HG03159 (cell line): Measurements from ENCODE around the gene PROZ.

Experiments
- ATAC-seq: cut with Tn5 transposase; IDR thresholded peaks from one replicate; pipeline ENCODE4 v1.9.1; 2021; ENCODE audit warnings: mild to moderate bottlenecking, moderate library complexity; ENCODE audit not compliant: unreplicated experiment

PROZ gene

GRCh38 chr13:113203507-113204377 lies 45.3 kb downstream of the PROZ start:
- no peak for ATAC-seq

GRCh38 chr13:113204378-113204734 lies 45.9 kb downstream of the PROZ start:
- no peak for ATAC-seq

GRCh38 chr13:113205428-113205931 lies 47.0 kb downstream of the PROZ start:
- no peak for ATAC-seq

GRCh38 chr13:113207460-113207859 lies 49.0 kb downstream of the PROZ start:
- ATAC-seq = no peak

GRCh38 chr13:113207890-113208420 lies 49.5 kb downstream of the PROZ start:
- ATAC-seq = peak; percentile 0

GRCh38 chr13:113208421-113209335 lies 50.2 kb downstream of the PROZ start, which contains the start of gene PCID2:
Gene PCID2 (minus strand): TSS chr13:113208669. CDS start chr13:113208634, 35 bp downstream.
- peak; percentile 70 for ATAC-seq

GRCh38 chr13:113209336-113209758 lies 50.9 kb downstream of the PROZ start, which contains the start of gene CUL4A:
Gene CUL4A (plus strand): TSS chr13:113209613. CDS start chr13:113209628, 15 bp downstream.
- ATAC-seq = peak; percentile 40

- ATAC-seq = peak; percentile 45
Observed at GRCh38 chr13:113209759-113210421, 51.4 kb downstream of the PROZ start.

- no peak for ATAC-seq
Observed at GRCh38 chr13:113210833-113211232, 52.4 kb downstream of the PROZ start.

GRCh38 chr13:113211774-113212173 lies 53.3 kb downstream of the PROZ start:
- ATAC-seq = no peak

- no peak for ATAC-seq
Observed at GRCh38 chr13:113216254-113217048, 58.0 kb downstream of the PROZ start.

GRCh38 chr13:113218586-113218985 lies 60.1 kb downstream of the PROZ start:
- ATAC-seq = no peak

- no peak for ATAC-seq
Observed at GRCh38 chr13:113219256-113219940, 61.0 kb downstream of the PROZ start.

- no peak for ATAC-seq
Observed at GRCh38 chr13:113220141-113220598, 61.7 kb downstream of the PROZ start.

- ATAC-seq = no peak
Observed at GRCh38 chr13:113220877-113221276, 62.4 kb downstream of the PROZ start.
